AG04449 (cell line): ENCODE measurements around the gene ITIH3.

Source experiments
- CTCF ChIA-PET: fragments of 350-600 bp; formaldehyde crosslinking; extraction: SDS; loops from one replicate; lab custom pipeline; 2021; ENCODE audit warnings: antibody characterized with exemption; lab: Yijun Ruan, JAX
- POLR2A ChIA-PET: fragments of 400-600, 350-600 bp; formaldehyde crosslinking; extraction: SDS; loops from one replicate; lab custom pipeline; 2020; ENCODE audit warnings: antibody characterized with exemption, inconsistent platforms; lab: Yijun Ruan, JAX
- DNase-seq: peaks from one replicate; pipeline ENCODE4 v3.0.0-alpha.2; 2010; ENCODE audit warnings: low read depth, low spot score
- H3K4me3 ChIP-seq: 2 replicates; pipeline ENCODE4 v1.5.1; 2011; ENCODE audit warnings: low read depth, mild to moderate bottlenecking, control low read depth, low read length
- CTCF ChIP-seq: IDR thresholded peaks from one replicate; pipeline ENCODE4 v1.5.1; 2011; ENCODE audit warnings: mild to moderate bottlenecking, moderate library complexity, low read length, control low read depth, inconsistent platforms; ENCODE audit not compliant: insufficient read depth; ENCODE audit errors: missing control alignments

Gene ITIH3

GRCh38 chr3:52783211-52783555 lies 11.4 kb upstream of the ITIH3 start:
- H3K4me3 ChIP-seq = no peak overlapping the region
- DNase-seq = no peak
- ChIA-PET CTCF (interaction anchor here (1.0 to 1.3 kb wide), 2 partner anchors 36 to 152 kb away, joined by 3 to 4 read pairs; no protein-coding TSS in a partner anchor), POLR2A (no interaction called here)
- TF ChIP-seq CTCF = no peak

GRCh38 chr3:52784021-52784621 lies 10.5 kb upstream of the ITIH3 start:
- ChIA-PET CTCF (interaction anchor here (1.3 kb wide), 1 partner anchor 35 kb away, joined by 4 read pairs; no protein-coding TSS in a partner anchor), POLR2A (no interaction called here)
- H3K4me3 ChIP-seq = no peak overlapping the region
- no peak for TF ChIP-seq CTCF
- DNase-seq = no peak

- POLR2A ChIA-PET = no interaction called here
- no peak for DNase-seq
These were observed 9.5 kb upstream of the ITIH3 start for GRCh38 chr3:52784931-52785590.

GRCh38 chr3:52786330-52787215 lies 8.0 kb upstream of the ITIH3 start:
- POLR2A ChIA-PET = no interaction called here
- CTCF ChIA-PET = interaction anchor here (1.5 kb wide), 1 partner anchor 12 kb away, joined by 4 read pairs; no protein-coding TSS in a partner anchor
- no peak for DNase-seq
- H3K4me3 ChIP-seq = no peak overlapping the region
- no peak for TF ChIP-seq CTCF

More at GRCh38 chr3:52784931-52785590, 9.5 kb upstream of the ITIH3 start:
- H3K4me3 ChIP-seq = no peak overlapping the region
- CTCF ChIA-PET = no interaction called here
- TF ChIP-seq CTCF = no peak

GRCh38 chr3:52787246-52787645 lies 7.3 kb upstream of the ITIH3 start:
- no peak overlapping the region for H3K4me3 ChIP-seq
- CTCF ChIA-PET = interaction anchor here (1.4 kb wide), 1 partner anchor 34 kb away, joined by 3 read pairs; no protein-coding TSS in a partner anchor
- POLR2A ChIA-PET = no interaction called here
- TF ChIP-seq CTCF = no peak
- DNase-seq = no peak
